Measurements from ENCODE around the gene WDR44. TPM values are rescaled to one million over a fixed set of nuclear protein-coding genes. Genes with fewer than 3 reads are reported as not detected.

WDR44 gene
- total and polyA plus RNA-seq, 4 experiments from 2014 or later, result 7.6 to 24.1 (median 15.5) TPM

- Histone ChIP-seq H3K9me3 (ENCODE audit: control insufficient read depth in 1 of 2, low read length in 2 of 2) (no peaks in the 10 kb centered on the region), H3K27ac (ENCODE audit: low read depth, low read length) (peak within 1 kb of the TSS; percentile 83), H3K36me3 (ENCODE audit: insufficient read depth, low read length) (no peaks in the 10 kb centered on the region), H3K4me3 (ENCODE audit: low read length in 2 of 2) (peak within 1 kb of the TSS; percentile 83 to 91), H3K27me3 (ENCODE audit: insufficient read depth, low read length) (no peaks in the 10 kb centered on the region), H3K4me1 (ENCODE audit: insufficient read depth, low read length) (peaks cover 36% of the 10 kb centered on the region)
- Mint-ChIP-seq H3K4me3 (peak within 1 kb of the TSS; percentile 95 to 100 (median 99)), H3K27me3 (no peaks in the 10 kb centered on the region), H3K9me3 (no peaks in the 10 kb centered on the region), H3K4me1 (peaks cover 10 to 41% (median 22%) of the 10 kb centered on the region in 4 donors), H3K36me3 (peaks cover 0 to 24% of the 10 kb centered on the region in 2 donors), H3K27ac (peak within 1 kb of the TSS; percentile 94 to 99 (median 98))
- DNase-seq, result peak; percentile 79 to 90 (median 82)
- intact Hi-C loops (cut with micrococcal nuclease), result loop anchor here (5.0 kb wide), 1 partner anchor 107 kb away; no protein-coding TSS in a partner anchor
- ChIA-PET POLR2A (ENCODE audit: partially characterized antibody) (interaction anchor here (0.7 to 10.0 kb wide), 20 partner anchors 8 to 148 kb away, joined by 3 to 289 read pairs (median 5); no protein-coding TSS in a partner anchor), CTCF (ENCODE audit: partially characterized antibody) (interaction anchor here (0.9 to 4.1 kb wide), 7 partner anchors 28 to 53 kb away, joined by 3 to 18 read pairs (median 4); no protein-coding TSS in a partner anchor)
Measured at GRCh38 chrX:118495061-118495921, 149.4 kb downstream of the WDR44 start, which contains the start of gene DOCK11. Gene DOCK11 (plus strand): TSS chrX:118495815. CDS start chrX:118495972, 157 bp downstream.

GRCh38 chrX:118495958-118496762, 150.3 kb downstream of the WDR44 start:
- H3K4me3 ChIP-seq (ENCODE audit: low read length in 2 of 2), result peak overlapping the region; percentile 83 to 91
- Mint-ChIP-seq H3K27me3 (no peaks in the 10 kb centered on the region), H3K4me1 (peaks cover 10 to 41% (median 22%) of the 10 kb centered on the region in 4 donors), H3K4me3 (peak overlapping the region; percentile 94 to 100 (median 99)), H3K9me3 (no peaks in the 10 kb centered on the region), H3K27ac (peak overlapping the region; percentile 94 to 99 (median 98)), H3K36me3 (peaks cover 0 to 24% of the 10 kb centered on the region in 2 donors)
- no peaks in the 10 kb centered on the region for H3K9me3 ChIP-seq (ENCODE audit: control insufficient read depth in 1 of 2, low read length in 2 of 2)
- H3K4me1 ChIP-seq (ENCODE audit: insufficient read depth, low read length), result peaks cover 36% of the 10 kb centered on the region
- DNase-seq, result peak; percentile 77 to 91 (median 83)
- POLR2A ChIA-PET (ENCODE audit: partially characterized antibody), result interaction anchor here (0.6 to 10.0 kb wide), 25 partner anchors 9 to 1078 kb away, joined by 3 to 289 read pairs (median 6); partner anchors contain the start of genes UBE2A and WDR44
- no peaks in the 10 kb centered on the region for H3K36me3 ChIP-seq (ENCODE audit: insufficient read depth, low read length)
- CTCF ChIA-PET (ENCODE audit: partially characterized antibody), result interaction anchor here (0.9 to 4.1 kb wide), 8 partner anchors 10 to 52 kb away, joined by 3 to 18 read pairs (median 4); no protein-coding TSS in a partner anchor
- no peaks in the 10 kb centered on the region for H3K27me3 ChIP-seq (ENCODE audit: insufficient read depth, low read length)
- H3K27ac ChIP-seq (ENCODE audit: low read depth, low read length), result peak overlapping the region; percentile 83
- intact Hi-C loops (cut with micrococcal nuclease), result loop anchor here (1.0 to 5.0 kb wide), 4 partner anchors 33 to 150 kb away; partner anchors contain the start of gene WDR44

GRCh38 chrX:118496763-118497079, 150.8 kb downstream of the WDR44 start:
- peak overlapping the region; percentile 94 to 99 (median 98) for H3K27ac Mint-ChIP-seq
- peaks cover 10 to 41% (median 23%) of the 10 kb centered on the region in 4 donors for H3K4me1 Mint-ChIP-seq
- Histone ChIP-seq H3K4me3 (ENCODE audit: low read length in 2 of 2) (peak overlapping the region; percentile 83 to 91), H3K4me1 (ENCODE audit: insufficient read depth, low read length) (peaks cover 42% of the 10 kb centered on the region), H3K27ac (ENCODE audit: low read depth, low read length) (peak overlapping the region; percentile 83), H3K27me3 (ENCODE audit: insufficient read depth, low read length) (no peaks in the 10 kb centered on the region), H3K36me3 (ENCODE audit: insufficient read depth, low read length) (no peaks in the 10 kb centered on the region), H3K9me3 (ENCODE audit: control insufficient read depth in 1 of 2, low read length in 2 of 2) (no peaks in the 10 kb centered on the region)
- DNase-seq, result no peak
- H3K27me3 Mint-ChIP-seq, result no peaks in the 10 kb centered on the region
- no peaks in the 10 kb centered on the region for H3K9me3 Mint-ChIP-seq
- CTCF ChIA-PET (ENCODE audit: partially characterized antibody), result interaction anchor here (1.4 to 4.1 kb wide), 5 partner anchors 9 to 56 kb away, joined by 5 to 18 read pairs (median 7); no protein-coding TSS in a partner anchor
- POLR2A ChIA-PET (ENCODE audit: partially characterized antibody), result interaction anchor here (0.6 to 10.0 kb wide), 20 partner anchors 8 to 1078 kb away, joined by 3 to 289 read pairs (median 6); partner anchors contain the start of genes UBE2A and WDR44
- H3K36me3 Mint-ChIP-seq, result peaks cover 0 to 27% of the 10 kb centered on the region in 2 donors
- peak overlapping the region; percentile 94 to 100 (median 99) for H3K4me3 Mint-ChIP-seq
- intact Hi-C loops (cut with micrococcal nuclease), result loop anchor here (1.0 to 5.0 kb wide), 5 partner anchors 28 to 150 kb away; partner anchors contain the start of gene WDR44

- peak; percentile 24 to 47 (median 42) for DNase-seq
- peak overlapping the region; percentile 94 to 99 (median 98) for H3K27ac Mint-ChIP-seq
- H3K27me3 ChIP-seq (ENCODE audit: insufficient read depth, low read length), result no peaks in the 10 kb centered on the region
- ChIA-PET POLR2A (ENCODE audit: partially characterized antibody) (interaction anchor here (0.9 to 10.0 kb wide), 16 partner anchors 9 to 1077 kb away, joined by 3 to 289 read pairs (median 8); partner anchors contain the start of genes UBE2A and WDR44), CTCF (ENCODE audit: partially characterized antibody) (interaction anchor here (1.4 to 4.1 kb wide), 5 partner anchors 9 to 55 kb away, joined by 5 to 18 read pairs (median 7); no protein-coding TSS in a partner anchor)
- H3K4me1 Mint-ChIP-seq, result peaks cover 16 to 47% (median 29%) of the 10 kb centered on the region in 4 donors
- H3K36me3 Mint-ChIP-seq, result peaks cover 0 to 32% of the 10 kb centered on the region in 2 donors
- H3K27me3 Mint-ChIP-seq, result no peaks in the 10 kb centered on the region
- H3K9me3 Mint-ChIP-seq, result no peaks in the 10 kb centered on the region
- peak overlapping the region; percentile 94 to 100 (median 99) for H3K4me3 Mint-ChIP-seq
- no peaks in the 10 kb centered on the region for H3K9me3 ChIP-seq (ENCODE audit: control insufficient read depth in 1 of 2, low read length in 2 of 2)
- H3K4me3 ChIP-seq (ENCODE audit: low read length in 2 of 2), result peak overlapping the region; percentile 83 to 91
- peaks cover 48% of the 10 kb centered on the region for H3K4me1 ChIP-seq (ENCODE audit: insufficient read depth, low read length)
- no peaks in the 10 kb centered on the region for H3K36me3 ChIP-seq (ENCODE audit: insufficient read depth, low read length)
- peak overlapping the region; percentile 83 for H3K27ac ChIP-seq (ENCODE audit: low read depth, low read length)
- intact Hi-C loops (cut with micrococcal nuclease), result loop anchor here (1.0 to 5.0 kb wide), 3 partner anchors 27 to 105 kb away; no protein-coding TSS in a partner anchor
Measured at GRCh38 chrX:118497180-118497818, 151.4 kb downstream of the WDR44 start.

GRCh38 chrX:118498351-118498750, 152.4 kb downstream of the WDR44 start:
- Mint-ChIP-seq H3K27ac (peak overlapping the region; percentile 17 to 99 (median 94)), H3K4me1 (peaks cover 24 to 58% (median 37%) of the 10 kb centered on the region in 4 donors), H3K27me3 (no peaks in the 10 kb centered on the region), H3K36me3 (peaks cover 0 to 35% of the 10 kb centered on the region in 2 donors), H3K4me3 (peak overlapping the region; percentile 29 to 100 (median 98)), H3K9me3 (no peaks in the 10 kb centered on the region)
- Histone ChIP-seq H3K4me3 (ENCODE audit: low read length in 2 of 2) (peak overlapping the region in 1 of 2 donors; percentile 83), H3K4me1 (ENCODE audit: insufficient read depth, low read length) (peaks cover 58% of the 10 kb centered on the region), H3K9me3 (ENCODE audit: control insufficient read depth in 1 of 2, low read length in 2 of 2) (no peaks in the 10 kb centered on the region), H3K27me3 (ENCODE audit: insufficient read depth, low read length) (no peaks in the 10 kb centered on the region), H3K27ac (ENCODE audit: low read depth, low read length) (peak overlapping the region; percentile 83), H3K36me3 (ENCODE audit: insufficient read depth, low read length) (no peaks in the 10 kb centered on the region)
- DNase-seq, result no peak
- intact Hi-C loops (cut with micrococcal nuclease), result loop anchor here (5.0 kb wide), 1 partner anchor 104 kb away; no protein-coding TSS in a partner anchor
- POLR2A ChIA-PET (ENCODE audit: partially characterized antibody), result interaction anchor here (3.6 to 10.0 kb wide), 4 partner anchors 10 to 53 kb away, joined by 13 to 289 read pairs (median 50); no protein-coding TSS in a partner anchor
- CTCF ChIA-PET (ENCODE audit: partially characterized antibody), result interaction anchor here (2.0 to 4.1 kb wide), 2 partner anchors 31 to 34 kb away, joined by 11 to 18 read pairs; no protein-coding TSS in a partner anchor

Data from CD4-positive, alpha-beta memory T cell (primary cell).